Loucy (cell line): ENCODE data around the gene TOM1L2.
A peak's percentile ranks its signal among the peaks of the same experiment; 100 is the strongest.

Source experiments
- H2AFZ ChIP-seq: fragments of 200-600 bp; sonication (generic); 2 replicates; pipeline ENCODE4 v1.6.0; 2016; ENCODE audit warnings: antibody characterized with exemption, mild to moderate bottlenecking, low read length, moderate library complexity
- H3F3A ChIP-seq: fragments of 200-600 bp; 2 replicates; pipeline ENCODE4 v1.6.0; 2016; ENCODE audit warnings: antibody characterized with exemption, low read depth, mild to moderate bottlenecking
- H3K27me3 ChIP-seq: fragments of 200-600 bp; sonication (generic); 2 replicates; pipeline ENCODE4 v1.6.1; 2014; ENCODE audit warnings: low read length, mild to moderate bottlenecking; ENCODE audit not compliant: insufficient read depth, poor library complexity, severe bottlenecking
- H3K36me3 ChIP-seq: fragments of 200-600 bp; sonication (generic); 2 replicates; pipeline ENCODE4 v1.6.1; 2016; ENCODE audit warnings: low read length; ENCODE audit not compliant: insufficient read depth
- H3K4me1 ChIP-seq: fragments of 200-600 bp; sonication (generic); 2 replicates; pipeline ENCODE4 v1.5.1; 2014; ENCODE audit warnings: low read length, mild to moderate bottlenecking; ENCODE audit not compliant: insufficient read depth, poor library complexity, severe bottlenecking
- H3K4me2 ChIP-seq: fragments of 200-600 bp; sonication (generic); 2 replicates; pipeline ENCODE4 v1.6.0; 2014; ENCODE audit warnings: antibody characterized with exemption, low read length, low read depth, mild to moderate bottlenecking; ENCODE audit not compliant: poor library complexity, severe bottlenecking
- H3K4me3 ChIP-seq: fragments of 200-600 bp; sonication (generic); 2 replicates; pipeline ENCODE4 v1.5.1; 2014; ENCODE audit warnings: low read length, mild to moderate bottlenecking, mixed read lengths; ENCODE audit not compliant: poor library complexity, severe bottlenecking
- H3K79me2 ChIP-seq: fragments of 200-600 bp; sonication (generic); 2 replicates; pipeline ENCODE4 v1.6.1; 2014; ENCODE audit warnings: low read length; ENCODE audit not compliant: insufficient read depth
- H3K9ac ChIP-seq: fragments of 200-600 bp; sonication (generic); 2 replicates; pipeline ENCODE4 v1.6.0; 2014; ENCODE audit warnings: mild to moderate bottlenecking, low read depth, low read length, moderate library complexity; ENCODE audit not compliant: poor library complexity, severe bottlenecking
- H3K9me2 ChIP-seq: fragments of 200-600 bp; sonication (generic); replicated peaks from 2 replicates; pipeline ENCODE4 v1.6.1; 2016; ENCODE audit warnings: low read depth, low read length, mixed read lengths
- H3K9me3 ChIP-seq: fragments of 200-600 bp; sonication (generic); 2 replicates; pipeline ENCODE4 v1.6.1; 2014; ENCODE audit warnings: mild to moderate bottlenecking, antibody characterized with exemption, low read length, low read depth; ENCODE audit not compliant: insufficient read depth
- H4K20me1 ChIP-seq: fragments of 200-600 bp; sonication (generic); 2 replicates; pipeline ENCODE4 v1.6.0; 2014; ENCODE audit warnings: antibody characterized with exemption, low read length, mild to moderate bottlenecking; ENCODE audit not compliant: insufficient read depth, poor library complexity, severe bottlenecking
- CTCF ChIP-seq: fragments of 200-600 bp; sonication (generic); conservative IDR thresholded peaks from 2 replicates; pipeline ENCODE4 v1.5.1; 2014; ENCODE audit warnings: mild to moderate bottlenecking, antibody characterized with exemption, low read length
- EZH2phosphoT487 ChIP-seq: fragments of 200-600 bp; IDR thresholded peaks from 2 replicates; pipeline ENCODE4 v1.6.1; 2018; ENCODE audit warnings: antibody characterized with exemption, mild to moderate bottlenecking, moderate library complexity, borderline replicate concordance

TOM1L2 gene

GRCh38 chr17:17837966-17838962, 133.9 kb downstream of the TOM1L2 start:
- no peaks in the 10 kb centered on the region for H3K36me3 ChIP-seq
- peaks cover 26% of the 10 kb centered on the region for H3K4me1 ChIP-seq
- peak overlapping the region; percentile 13 for H3K9ac ChIP-seq
- H3K9me3 ChIP-seq: no peaks in the 10 kb centered on the region
- no peaks in the 10 kb centered on the region for H3K9me2 ChIP-seq
- H4K20me1 ChIP-seq: no peaks in the 10 kb centered on the region
- H3K27me3 ChIP-seq: no peaks in the 10 kb centered on the region
- H2AFZ ChIP-seq: no peak overlapping the region
- H3K4me3 ChIP-seq: peak overlapping the region; percentile 35
- peak overlapping the region; percentile 68 for H3K4me2 ChIP-seq
- H3K79me2 ChIP-seq: no peaks in the 10 kb centered on the region
- no peaks in the 10 kb centered on the region for H3F3A ChIP-seq
- TF ChIP-seq EZH2phosphoT487 (no peak), CTCF (no peak)

- peak overlapping the region; percentile 68 for H3K4me2 ChIP-seq
- H3K9ac ChIP-seq: peak overlapping the region; percentile 75
Measured at GRCh38 chr17:17837380-17837821, 134.8 kb downstream of the TOM1L2 start.

GRCh38 chr17:17836818-17837379, 135.3 kb downstream of the TOM1L2 start, which contains the start of gene SREBF1:
SREBF1 (minus strand) TSS chr17:17836986; CDS start chr17:17836817, 169 bp downstream.
- peak within 1 kb of the TSS; percentile 79 for H3K4me3 ChIP-seq
- peaks cover 26% of the 10 kb centered on the region for H3K4me1 ChIP-seq
- no peaks in the 10 kb centered on the region for H3K9me3 ChIP-seq
- peak within 1 kb of the TSS; percentile 95 for H2AFZ ChIP-seq
- no peaks in the 10 kb centered on the region for H3K9me2 ChIP-seq
- TF ChIP-seq EZH2phosphoT487 (no peak), CTCF (no peak)
- H3K79me2 ChIP-seq: no peaks in the 10 kb centered on the region
- H3K4me2 ChIP-seq: peak within 1 kb of the TSS; percentile 68
- no peaks in the 10 kb centered on the region for H3K36me3 ChIP-seq
- no peaks in the 10 kb centered on the region for H3K27me3 ChIP-seq
- no peaks in the 10 kb centered on the region for H3F3A ChIP-seq
- peak within 1 kb of the TSS; percentile 75 for H3K9ac ChIP-seq
- H4K20me1 ChIP-seq: no peaks in the 10 kb centered on the region

More at GRCh38 chr17:17837380-17837821, 134.8 kb downstream of the TOM1L2 start:
- Histone ChIP-seq H3K79me2 (no peaks in the 10 kb centered on the region), H3K9me3 (no peaks in the 10 kb centered on the region), H3F3A (no peaks in the 10 kb centered on the region), H4K20me1 (no peaks in the 10 kb centered on the region), H3K27me3 (no peaks in the 10 kb centered on the region), H2AFZ (no peak overlapping the region), H3K36me3 (no peaks in the 10 kb centered on the region), H3K4me3 (no peak overlapping the region), H3K9me2 (no peaks in the 10 kb centered on the region), H3K4me1 (peaks cover 26% of the 10 kb centered on the region)
- TF ChIP-seq CTCF (no peak), EZH2phosphoT487 (no peak)
